T-helper 17 cell (primary cell): ENCODE data around the gene DNAH10. TPM values are rescaled to one million over a fixed set of nuclear protein-coding genes. Genes with fewer than 3 reads are reported as not detected.
"Not testable (repeated sequence)": the region's sequence is repeated elsewhere in the genome, so short reads cannot be mapped to it uniquely, and the experiment has no call there.

Experiments
- ATAC-seq: fragments of 150-1000 bp; cut with Tn5 transposase; 2 replicates; pipeline ENCODE4 v1.10.0; 2021; ENCODE audit warnings: mild to moderate bottlenecking, moderate library complexity
- DNase-seq, 3 donors: peaks; one replicate each; pipeline versions ENCODE4 v3.0.0 to v3.0.0-alpha.2; 2020 to 2021
- H3K9me3 ChIP-seq: one replicate; pipeline ENCODE4 v1.7.0; 2013; ENCODE audit warnings: low read length, mild to moderate bottlenecking; ENCODE audit not compliant: control insufficient read depth, poor library complexity, severe bottlenecking
- H3K27ac Mint-ChIP-seq: one replicate; pipeline ENCODE4 v1.8.0; 2022; ENCODE audit warnings: mild to moderate bottlenecking, moderate library complexity, mixed read lengths
- H3K27me3 Mint-ChIP-seq: one replicate; pipeline ENCODE4 v1.8.0; 2022; ENCODE audit warnings: mixed read lengths
- H3K36me3 Mint-ChIP-seq: one replicate; pipeline ENCODE4 v1.8.0; 2022; ENCODE audit warnings: low read depth, mixed read lengths
- H3K4me1 Mint-ChIP-seq: one replicate; pipeline ENCODE4 v1.8.0; 2022; ENCODE audit warnings: mild to moderate bottlenecking, mixed read lengths
- H3K4me3 Mint-ChIP-seq: one replicate; pipeline ENCODE4 v1.8.0; 2022; ENCODE audit warnings: mild to moderate bottlenecking, moderate library complexity, mixed read lengths
- total RNA-seq, 4 donors: library from RNA in 2 of 4; stranded (reverse) in 2 of 4; gene quantifications; one replicate each; pipeline ENCODE4 v1.2.3 and lab custom pipeline; 2022 to 2026

DNAH10 gene
- total RNA-seq, 2 donors from 2014 or later = 0.08 to 0.25 TPM

DNA sequence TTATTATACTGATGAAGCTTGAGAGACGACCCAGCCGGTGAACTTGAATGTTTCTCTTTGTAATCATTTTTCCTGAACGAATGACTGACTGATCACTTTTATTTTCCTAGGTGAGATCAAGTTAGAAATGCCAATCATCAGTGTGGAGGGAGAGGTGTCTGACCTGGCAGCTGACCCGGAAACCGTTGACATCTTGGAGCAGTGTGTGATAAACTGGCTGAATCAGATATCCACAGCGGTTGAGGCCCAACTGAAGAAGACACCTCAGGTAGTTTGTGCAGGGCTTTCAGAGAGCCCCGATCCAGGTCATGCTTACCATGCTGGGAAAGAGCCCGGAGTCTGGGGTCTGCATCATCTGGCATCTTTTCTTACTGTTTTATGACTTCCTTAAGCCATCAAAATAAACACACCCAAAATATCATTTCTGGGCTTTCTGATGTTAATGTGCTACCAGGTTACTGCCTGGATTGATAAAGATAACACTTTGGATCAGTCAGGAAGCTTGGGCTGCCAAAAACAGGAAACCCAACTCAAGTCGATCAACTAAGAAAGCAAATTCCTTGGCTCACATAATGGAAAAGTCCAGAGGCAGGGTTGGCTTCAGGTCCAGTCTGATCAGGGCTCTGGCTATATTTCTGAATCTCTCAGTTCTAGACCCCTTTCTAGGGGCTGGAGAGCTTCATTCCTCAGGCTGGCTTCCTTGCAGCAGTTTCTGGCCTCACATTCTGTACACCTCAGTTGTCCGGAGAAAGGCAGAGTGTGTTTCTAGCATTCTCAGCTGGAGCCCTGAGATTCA lies 21.1 kb downstream of the DNAH10 start:
- H3K27me3 Mint-ChIP-seq = peaks cover 8% of the 10 kb centered on the region
- no peak for ATAC-seq
- no peak overlapping the region for H3K4me3 Mint-ChIP-seq
- peaks cover 2% of the 10 kb centered on the region for H3K4me1 Mint-ChIP-seq
- peaks cover 2% of the 10 kb centered on the region for H3K36me3 Mint-ChIP-seq
- DNase-seq = no peak
- H3K9me3 ChIP-seq = no peaks in the 10 kb centered on the region
- H3K27ac Mint-ChIP-seq = no peak overlapping the region

DNA sequence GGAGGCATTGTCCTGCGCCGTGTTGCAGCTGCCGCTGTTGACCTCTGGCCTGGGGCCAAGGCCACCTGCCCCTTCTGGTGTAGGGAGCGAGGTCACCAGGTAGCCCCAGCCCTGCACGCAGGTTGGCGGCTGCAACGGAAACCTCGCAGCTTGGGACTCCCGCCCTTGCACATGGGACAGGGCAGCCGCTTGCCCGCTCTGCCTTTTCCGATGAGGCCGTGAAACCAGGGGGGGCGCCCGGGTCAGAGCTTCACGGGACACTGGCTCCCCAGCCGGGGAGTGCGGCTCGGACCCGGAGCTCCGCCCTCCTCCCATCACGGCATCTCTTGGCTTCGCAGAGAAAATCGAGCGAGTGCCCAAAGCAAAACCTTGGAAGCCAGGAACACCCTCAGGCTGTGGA lies 25.4 kb downstream of the DNAH10 start:
- no peak for ATAC-seq
- H3K9me3 ChIP-seq = no peaks in the 10 kb centered on the region
- no peak overlapping the region for H3K27ac Mint-ChIP-seq
- peaks cover 10% of the 10 kb centered on the region for H3K27me3 Mint-ChIP-seq
- DNase-seq = no peak
- peaks cover 2% of the 10 kb centered on the region for H3K4me1 Mint-ChIP-seq
- H3K4me3 Mint-ChIP-seq = no peak overlapping the region
- peaks cover 2% of the 10 kb centered on the region for H3K36me3 Mint-ChIP-seq

DNA sequence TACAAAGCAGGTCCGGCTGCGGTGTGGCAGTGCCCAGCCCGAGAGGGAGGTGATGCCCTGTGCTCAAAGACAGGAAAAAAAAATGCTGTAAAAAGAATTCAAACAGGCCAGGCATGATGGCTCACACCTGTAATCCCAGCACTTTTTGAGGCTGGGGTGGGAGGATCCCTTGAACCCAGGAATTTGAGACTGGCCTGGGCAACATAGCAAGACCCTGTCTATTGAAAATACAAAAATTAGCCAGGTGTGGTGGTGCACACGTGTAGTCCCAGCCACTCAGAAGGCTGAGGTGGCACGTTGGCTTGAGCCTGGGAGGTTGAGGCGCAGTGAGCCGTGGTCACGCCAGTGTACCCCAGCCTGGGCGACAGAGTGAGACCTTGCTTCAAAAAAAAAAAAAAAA lies 26.4 kb downstream of the DNAH10 start:
- H3K9me3 ChIP-seq = no peaks in the 10 kb centered on the region
- H3K27ac Mint-ChIP-seq = no peak overlapping the region
- H3K36me3 Mint-ChIP-seq = peaks cover 2% of the 10 kb centered on the region
- peaks cover 10% of the 10 kb centered on the region for H3K27me3 Mint-ChIP-seq
- no peak overlapping the region for H3K4me3 Mint-ChIP-seq
- DNase-seq (no peak), ATAC-seq (no peak)
- peaks cover 2% of the 10 kb centered on the region for H3K4me1 Mint-ChIP-seq

DNA sequence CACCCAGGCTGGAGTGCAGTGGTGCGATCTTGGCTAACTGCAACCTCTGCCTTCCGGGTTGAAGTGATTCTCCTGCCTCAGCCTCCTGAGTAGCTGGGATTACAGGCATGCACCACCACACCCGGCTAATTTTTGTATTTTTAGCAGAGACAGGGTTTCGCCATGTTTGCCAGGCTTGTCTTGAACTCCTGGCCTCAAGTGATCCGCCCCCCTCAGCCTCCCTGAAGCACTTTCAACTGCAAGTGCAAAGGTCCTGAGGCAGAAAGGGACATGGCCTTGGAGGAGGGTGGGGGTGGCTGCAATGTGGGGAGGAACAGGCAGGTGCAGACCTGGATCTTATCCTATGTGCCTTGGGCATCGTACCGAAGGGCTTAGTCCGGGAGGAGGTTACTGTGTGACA lies 27.3 kb downstream of the DNAH10 start:
- H3K9me3 ChIP-seq, H3K36me3 Mint-ChIP-seq, ATAC-seq, H3K4me3 Mint-ChIP-seq, H3K27ac Mint-ChIP-seq, H3K4me1 Mint-ChIP-seq, DNase-seq: not testable (repeated sequence)
- peaks cover 10% of the 10 kb centered on the region for H3K27me3 Mint-ChIP-seq

DNA sequence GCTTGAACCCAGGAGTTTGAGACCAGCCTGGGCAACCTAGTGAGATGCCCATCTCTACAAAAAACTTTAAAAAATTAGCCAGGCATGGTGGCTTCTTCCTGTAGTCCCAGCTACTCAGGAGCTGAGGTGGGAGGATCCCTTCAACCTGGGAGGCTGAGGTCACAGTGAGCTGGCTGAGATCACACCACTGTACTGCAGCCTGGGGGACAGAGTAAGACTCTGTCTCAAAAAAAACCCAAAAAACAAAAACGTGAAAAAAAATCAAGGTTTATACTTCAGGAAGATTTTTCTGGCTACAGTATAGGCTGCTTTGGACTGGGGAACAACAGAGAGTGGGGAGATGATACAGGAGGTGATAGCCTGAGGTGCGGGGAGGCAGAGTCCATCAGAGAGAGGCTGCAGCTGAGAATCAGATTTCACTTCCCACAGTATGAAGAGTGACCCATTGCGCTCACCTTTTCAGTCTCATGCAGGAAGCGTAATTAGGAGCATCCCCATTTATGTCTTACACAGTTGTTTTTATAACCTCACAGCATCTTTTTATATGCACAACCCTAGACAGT lies 28.9 kb downstream of the DNAH10 start:
- DNase-seq = no peak
- no peaks in the 10 kb centered on the region for H3K4me1 Mint-ChIP-seq
- no peak overlapping the region for H3K4me3 Mint-ChIP-seq
- H3K36me3 Mint-ChIP-seq = peaks cover 2% of the 10 kb centered on the region
- no peak for ATAC-seq
- H3K9me3 ChIP-seq = no peaks in the 10 kb centered on the region
- H3K27ac Mint-ChIP-seq = no peak overlapping the region
- peaks cover 6% of the 10 kb centered on the region for H3K27me3 Mint-ChIP-seq

DNA sequence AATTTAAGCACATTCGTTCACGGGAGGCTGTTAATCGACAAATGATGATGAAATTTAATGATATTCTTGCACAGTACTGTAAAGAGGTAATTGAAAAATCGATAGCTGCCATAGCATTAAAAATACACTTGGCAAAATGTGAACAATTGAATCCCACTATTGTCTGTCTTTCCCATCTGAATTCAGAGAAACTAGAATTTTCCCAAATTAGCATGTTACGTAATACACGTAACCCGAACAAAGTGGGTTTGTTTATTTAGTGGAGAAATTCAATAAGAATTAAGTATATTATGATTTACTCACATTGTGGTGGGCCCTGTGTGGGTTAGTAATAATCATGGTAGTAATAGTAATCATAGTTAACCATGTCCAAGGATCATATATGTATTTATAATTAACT lies 31.9 kb downstream of the DNAH10 start:
- ATAC-seq (no peak), DNase-seq (no peak)
- H3K9me3 ChIP-seq = no peaks in the 10 kb centered on the region
- peaks cover 2% of the 10 kb centered on the region for H3K36me3 Mint-ChIP-seq
- H3K4me3 Mint-ChIP-seq = no peak overlapping the region
- no peak overlapping the region for H3K27ac Mint-ChIP-seq
- no peaks in the 10 kb centered on the region for H3K4me1 Mint-ChIP-seq
- peaks cover 11% of the 10 kb centered on the region for H3K27me3 Mint-ChIP-seq

DNA sequence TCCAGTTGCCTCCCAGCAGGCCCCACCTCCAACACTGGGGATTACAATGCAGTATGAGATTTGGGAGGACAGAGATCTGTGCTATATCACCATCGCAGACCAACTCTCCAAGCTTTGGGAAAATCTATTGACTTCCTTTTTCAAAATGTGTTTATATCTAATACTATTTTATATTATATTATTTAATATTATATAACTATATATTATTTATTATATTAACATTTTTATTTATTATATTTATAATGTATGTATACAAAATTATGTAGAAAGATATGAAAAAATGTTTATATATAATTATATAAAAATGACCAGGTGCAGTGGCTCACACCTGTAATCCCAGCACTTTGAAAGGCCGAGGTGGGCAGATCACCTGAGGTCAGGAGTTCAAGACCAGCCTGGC lies 36.4 kb downstream of the DNAH10 start:
- DNase-seq (no peak), ATAC-seq (no peak)
- H3K9me3 ChIP-seq = no peaks in the 10 kb centered on the region
- Mint-ChIP-seq H3K36me3 (no peaks in the 10 kb centered on the region), H3K4me1 (peaks cover 2% of the 10 kb centered on the region), H3K27ac (no peak overlapping the region), H3K4me3 (no peak overlapping the region), H3K27me3 (peaks cover 30% of the 10 kb centered on the region)

DNA sequence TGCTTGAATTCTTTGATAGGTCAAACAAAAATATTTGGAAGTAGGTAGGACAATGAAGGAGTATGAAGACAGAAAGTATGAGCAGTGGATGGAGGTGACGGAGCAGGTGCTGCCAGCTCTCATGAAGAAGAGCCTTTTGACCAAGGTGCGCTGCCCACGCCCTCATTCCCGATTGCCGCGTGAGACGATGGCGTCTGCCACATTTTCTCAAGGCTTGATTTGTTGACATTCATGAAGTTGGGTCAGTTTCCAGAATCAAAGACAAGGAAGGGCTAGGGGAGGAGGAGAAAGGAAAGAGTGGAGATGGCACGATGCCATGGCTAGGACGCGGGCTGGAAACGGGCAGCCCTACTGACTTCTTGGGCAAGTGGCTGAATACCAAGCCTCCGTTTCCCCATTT lies 37.1 kb downstream of the DNAH10 start:
- Mint-ChIP-seq H3K4me1 (peaks cover 2% of the 10 kb centered on the region), H3K27ac (no peak overlapping the region), H3K4me3 (no peak overlapping the region), H3K27me3 (peaks cover 30% of the 10 kb centered on the region), H3K36me3 (no peaks in the 10 kb centered on the region)
- DNase-seq = no peak
- ATAC-seq = no peak
- H3K9me3 ChIP-seq = no peaks in the 10 kb centered on the region

DNA sequence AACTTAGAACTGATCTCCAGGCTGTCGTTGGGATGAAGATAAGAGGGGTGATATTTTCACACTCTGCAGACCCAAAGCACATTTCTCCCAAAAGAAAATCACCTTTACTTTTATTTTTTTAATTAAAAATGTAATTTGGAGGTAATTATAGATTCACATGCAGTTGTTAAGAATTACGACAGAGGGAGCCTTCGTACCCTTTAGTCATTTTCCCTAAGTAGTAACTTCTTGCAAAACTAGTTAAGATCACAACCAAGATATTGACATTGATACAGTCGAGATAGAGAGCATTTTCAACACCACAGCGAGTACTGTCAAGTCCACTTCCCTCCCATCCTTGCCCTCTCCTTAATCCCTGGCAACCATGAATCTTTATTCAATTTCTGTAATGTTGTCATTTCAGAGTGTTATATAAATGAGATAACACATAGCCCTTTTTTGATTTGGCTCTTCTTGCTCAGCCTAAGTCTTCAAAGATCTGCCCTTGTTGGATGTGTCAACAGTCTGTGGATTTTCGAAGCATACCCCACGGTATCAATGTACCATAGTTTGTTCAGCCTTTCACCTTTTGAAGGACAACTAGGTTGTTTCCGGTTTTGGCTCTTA lies 39.6 kb downstream of the DNAH10 start:
- H3K9me3 ChIP-seq = no peaks in the 10 kb centered on the region
- Mint-ChIP-seq H3K27ac (no peak overlapping the region), H3K4me1 (peaks cover 2% of the 10 kb centered on the region), H3K36me3 (no peaks in the 10 kb centered on the region), H3K4me3 (no peak overlapping the region), H3K27me3 (peaks cover 36% of the 10 kb centered on the region)
- DNase-seq (no peak), ATAC-seq (no peak)

DNA sequence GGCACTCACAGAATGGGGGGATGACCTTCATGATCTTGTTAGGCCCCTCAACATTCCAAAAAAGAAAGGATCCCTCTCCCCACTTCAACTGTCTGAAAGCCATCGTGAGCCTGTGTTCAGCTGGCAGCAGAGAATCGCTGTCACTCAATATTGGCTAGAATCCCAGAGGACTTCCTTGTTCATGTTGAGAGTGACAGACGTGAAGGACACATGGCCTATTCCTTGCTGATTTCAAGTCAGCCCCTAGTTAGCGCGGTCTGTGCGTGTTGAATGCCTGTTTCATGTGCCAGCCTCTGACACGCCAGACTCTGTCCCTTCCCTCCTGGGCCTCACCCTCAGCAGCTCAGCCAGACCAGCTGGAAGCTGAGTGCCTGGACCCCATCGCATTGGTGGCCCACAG lies 43.1 kb downstream of the DNAH10 start:
- H3K4me3 Mint-ChIP-seq = no peak overlapping the region
- peaks cover 8% of the 10 kb centered on the region for H3K4me1 Mint-ChIP-seq
- H3K9me3 ChIP-seq = no peaks in the 10 kb centered on the region
- ATAC-seq = no peak
- no peak overlapping the region for H3K27ac Mint-ChIP-seq
- no peak for DNase-seq
- H3K36me3 Mint-ChIP-seq = peaks cover 2% of the 10 kb centered on the region
- peaks cover 44% of the 10 kb centered on the region for H3K27me3 Mint-ChIP-seq

DNA sequence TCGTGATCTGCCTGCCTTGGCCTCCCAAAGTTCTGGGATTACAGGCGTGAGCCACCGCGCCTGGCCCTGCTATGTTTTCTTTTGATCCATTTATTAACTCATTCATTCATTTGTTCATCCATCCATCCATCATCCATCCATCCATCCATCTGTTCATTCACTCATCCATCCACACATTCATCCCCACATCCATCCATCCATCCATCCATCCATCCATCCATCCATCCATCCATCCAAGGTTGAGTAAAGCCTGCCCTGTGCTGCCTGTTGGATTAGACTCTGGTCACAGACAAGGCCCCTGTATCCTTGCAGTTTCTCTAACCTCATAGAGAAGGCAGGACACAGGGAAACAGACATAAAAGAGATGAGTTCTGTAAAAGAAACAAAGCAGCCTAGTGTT lies 44.9 kb downstream of the DNAH10 start:
- peaks cover 8% of the 10 kb centered on the region for H3K4me1 Mint-ChIP-seq
- H3K36me3 Mint-ChIP-seq = peaks cover 2% of the 10 kb centered on the region
- peaks cover 44% of the 10 kb centered on the region for H3K27me3 Mint-ChIP-seq
- H3K4me3 Mint-ChIP-seq = no peak overlapping the region
- ATAC-seq (no peak), DNase-seq (no peak)
- no peaks in the 10 kb centered on the region for H3K9me3 ChIP-seq
- no peak overlapping the region for H3K27ac Mint-ChIP-seq

DNA sequence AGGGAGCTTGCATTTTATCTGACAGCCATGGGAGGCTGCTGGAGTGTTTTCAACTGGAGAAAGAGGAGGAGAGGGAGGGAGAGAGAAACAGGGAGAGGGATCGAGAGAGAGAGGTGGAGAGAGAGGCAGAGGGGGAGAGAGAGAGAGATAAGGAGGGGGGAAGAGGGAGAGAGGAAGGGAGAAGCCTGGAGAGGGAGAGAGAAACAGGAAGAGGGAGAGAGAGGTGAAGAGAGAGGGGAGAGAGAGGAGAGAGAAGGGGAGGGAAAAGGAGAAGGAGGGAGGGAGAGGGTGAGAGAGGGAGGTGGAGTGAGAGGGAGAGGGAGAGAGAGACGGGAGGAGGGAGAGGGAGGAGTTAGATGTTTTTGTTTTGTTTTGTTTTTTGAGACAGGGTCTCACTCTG lies 45.6 kb downstream of the DNAH10 start:
- H3K4me1 Mint-ChIP-seq = peaks cover 8% of the 10 kb centered on the region
- peaks cover 2% of the 10 kb centered on the region for H3K36me3 Mint-ChIP-seq
- H3K27me3 Mint-ChIP-seq = peaks cover 47% of the 10 kb centered on the region
- no peaks in the 10 kb centered on the region for H3K9me3 ChIP-seq
- H3K27ac Mint-ChIP-seq = no peak overlapping the region
- H3K4me3 Mint-ChIP-seq = no peak overlapping the region
- DNase-seq (no peak), ATAC-seq (no peak)

DNA sequence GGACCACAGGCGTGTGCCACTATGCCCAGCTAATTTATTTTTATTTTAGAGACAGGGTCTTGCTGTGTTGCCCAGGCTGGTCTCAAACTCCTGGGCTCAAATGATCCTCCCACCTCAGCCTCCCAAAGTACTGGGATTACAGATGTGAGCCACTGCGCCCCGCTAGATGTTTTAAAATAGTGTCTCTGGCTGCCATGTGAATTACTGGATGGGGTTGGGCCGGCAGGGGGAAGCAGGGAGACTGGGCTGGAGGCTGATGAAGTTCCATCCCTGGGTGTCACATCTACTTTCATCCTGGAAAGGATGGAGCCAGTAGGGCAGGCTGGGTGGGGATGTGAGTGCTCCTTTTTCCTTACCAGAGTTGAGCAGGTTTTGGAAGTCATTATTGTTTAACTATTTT lies 46.1 kb downstream of the DNAH10 start:
- H3K36me3 Mint-ChIP-seq = peaks cover 2% of the 10 kb centered on the region
- no peaks in the 10 kb centered on the region for H3K9me3 ChIP-seq
- ATAC-seq = no peak
- DNase-seq = no peak
- no peak overlapping the region for H3K4me3 Mint-ChIP-seq
- peaks cover 43% of the 10 kb centered on the region for H3K27me3 Mint-ChIP-seq
- no peak overlapping the region for H3K27ac Mint-ChIP-seq
- peaks cover 6% of the 10 kb centered on the region for H3K4me1 Mint-ChIP-seq

DNA sequence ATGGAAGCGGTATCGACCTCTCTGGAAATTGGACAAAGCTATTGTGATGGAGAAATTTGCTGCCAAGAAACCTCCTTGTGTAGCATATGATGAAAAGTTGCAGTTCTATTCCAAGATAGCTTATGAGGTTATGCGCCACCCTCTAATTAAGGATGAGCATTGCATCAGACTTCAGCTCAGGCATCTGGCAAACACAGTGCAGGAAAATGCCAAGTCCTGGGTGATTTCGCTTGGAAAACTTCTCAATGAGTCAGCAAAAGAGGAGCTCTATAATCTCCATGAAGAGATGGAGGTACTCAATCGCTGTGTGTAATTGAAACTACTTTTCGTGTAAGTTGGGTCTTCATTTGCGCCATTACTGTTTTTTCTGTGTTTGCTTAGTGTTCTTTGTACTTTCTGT lies 51.2 kb downstream of the DNAH10 start:
- H3K4me1 Mint-ChIP-seq = no peaks in the 10 kb centered on the region
- no peak for ATAC-seq
- no peak for DNase-seq
- peaks cover 26% of the 10 kb centered on the region for H3K27me3 Mint-ChIP-seq
- no peaks in the 10 kb centered on the region for H3K9me3 ChIP-seq
- peaks cover 2% of the 10 kb centered on the region for H3K36me3 Mint-ChIP-seq
- H3K4me3 Mint-ChIP-seq = no peak overlapping the region
- no peak overlapping the region for H3K27ac Mint-ChIP-seq
